ENCODE data around the gene DAAM1.

GRCh38 chr14:59183150-59183549, 5.3 kb upstream of the DAAM1 start:
- TF ChIP-seq CTCF (conservative IDR thresholded peaks at IDR 0.05 in 1 of 2, IDR thresholded peaks at IDR 0.05 in 1 of 2; ENCODE audit: extremely low read depth in 1 of 2, insufficient read depth in 1 of 2, low read depth in 1 of 2, low read length in 2 of 2) (no peak), EZH2 (IDR thresholded peaks at IDR 0.05; ENCODE audit: borderline replicate concordance, low read length) (no peak)
